ENCODE data around the gene GRK2.
"Not testable (repeated sequence)": the region's sequence is repeated elsewhere in the genome, so short reads cannot be mapped to it uniquely, and the experiment has no call there.

Gene GRK2

GRCh38 chr11:67266449-67267187, at the start of gene GRK2:
TSS of gene GRK2 (plus strand) at chr11:67266473. CDS start at chr11:67266700, 227 bp downstream.
- TF ChIP-seq CTCF (IDR thresholded peaks at IDR 0.05) = no peak
- no peak for TF ChIP-seq ZFX (IDR thresholded peaks at IDR 0.05; ENCODE audit: borderline replicate concordance)
- H3K27ac ChIP-seq = peak within 1 kb of the TSS; percentile 93

- H3K27ac ChIP-seq = no peak overlapping the region
- TF ChIP-seq ZFX (IDR thresholded peaks at IDR 0.05; ENCODE audit: borderline replicate concordance) (no peak), CTCF (IDR thresholded peaks at IDR 0.05) (no peak)
These were observed 38.5 kb upstream of the GRK2 start for GRCh38 chr11:67227726-67228125.

- no peak overlapping the region for H3K27ac ChIP-seq
- TF ChIP-seq ZFX (IDR thresholded peaks at IDR 0.05; ENCODE audit: borderline replicate concordance) (no peak), CTCF (IDR thresholded peaks at IDR 0.05) (no peak)
These were observed 35.9 kb upstream of the GRK2 start for GRCh38 chr11:67230406-67230805.

- TF ChIP-seq ZFX (IDR thresholded peaks at IDR 0.05; ENCODE audit: borderline replicate concordance) = no peak
- TF ChIP-seq CTCF (IDR thresholded peaks at IDR 0.05) = no peak
These were observed 35.4 kb upstream of the GRK2 start for GRCh38 chr11:67230886-67231285.

GRCh38 chr11:67233584-67234190, 32.6 kb upstream of the GRK2 start:
- no peak for TF ChIP-seq ZFX (IDR thresholded peaks at IDR 0.05; ENCODE audit: borderline replicate concordance)

More at GRCh38 chr11:67230886-67231285, 35.4 kb upstream of the GRK2 start:
- H3K27ac ChIP-seq = no peak overlapping the region

GRCh38 chr11:67234571-67234970, 31.7 kb upstream of the GRK2 start:
- H3K27ac ChIP-seq = not testable (repeated sequence)

More at GRCh38 chr11:67233584-67234190, 32.6 kb upstream of the GRK2 start:
- no peak overlapping the region for H3K27ac ChIP-seq

- H3K27ac ChIP-seq = peak overlapping the region; percentile 89; the same call in 1 of the 2 replicates
- no peak for TF ChIP-seq CTCF (IDR thresholded peaks at IDR 0.05)
- TF ChIP-seq ZFX (IDR thresholded peaks at IDR 0.05; ENCODE audit: borderline replicate concordance) = no peak
These were observed 28.7 kb upstream of the GRK2 start for GRCh38 chr11:67237574-67237973.

- peak overlapping the region; percentile 89 for H3K27ac ChIP-seq
- TF ChIP-seq CTCF (IDR thresholded peaks at IDR 0.05) (no peak), ZFX (IDR thresholded peaks at IDR 0.05; ENCODE audit: borderline replicate concordance) (no peak)
These were observed 27.1 kb upstream of the GRK2 start for GRCh38 chr11:67238894-67239782.
